ENCODE measurements around the gene CAMP. TPM values are rescaled to one million over a fixed set of nuclear protein-coding genes. Genes with fewer than 3 reads are reported as not detected.

CAMP gene
- total RNA-seq, 2 experiments from 2014 or later, result not detected

DNA sequence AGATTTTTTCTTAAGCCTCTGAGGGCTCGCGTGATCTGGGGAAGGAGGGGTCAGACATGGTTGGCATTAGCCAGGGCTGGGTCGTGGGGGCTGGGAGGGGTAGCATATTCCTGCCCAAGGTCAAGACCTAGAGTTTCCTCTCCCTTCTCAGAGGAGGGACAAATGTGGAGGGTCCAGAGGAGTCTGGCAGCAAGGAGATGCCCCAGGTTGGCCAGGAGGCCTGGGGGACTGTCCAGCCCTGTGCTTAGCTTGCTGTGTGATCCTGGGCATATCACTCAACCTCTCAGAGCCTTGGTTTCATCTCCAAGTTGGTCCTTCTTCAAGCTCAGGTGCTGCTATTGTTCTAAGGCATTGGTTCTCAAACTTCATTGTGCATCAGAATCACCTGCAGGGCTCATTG lies 9.1 kb upstream of the CAMP start:
- ATAC-seq (no peak), DNase-seq (no peak)
- Mint-ChIP-seq H3K4me3 (no peak overlapping the region), H3K9me3 (ENCODE audit: low read depth) (no peaks in the 10 kb centered on the region), H3K36me3 (ENCODE audit: low read depth) (no peaks in the 10 kb centered on the region), H3K4me1 (no peaks in the 10 kb centered on the region), H3K27ac (no peak overlapping the region), H3K27me3 (no peaks in the 10 kb centered on the region)
- POLR2A ChIA-PET, result no interaction called here
- CTCF ChIA-PET, result no interaction called here
- intact Hi-C loops (cut with DNase I, micrococcal nuclease), result no loop called here

GRCh38 chr3:48215019-48215418 lies 8.3 kb upstream of the CAMP start:
- DNase-seq, result no peak
- no peaks in the 10 kb centered on the region for H3K4me1 Mint-ChIP-seq
- no peaks in the 10 kb centered on the region for H3K36me3 Mint-ChIP-seq (ENCODE audit: low read depth)
- no peak overlapping the region for H3K27ac Mint-ChIP-seq
- H3K9me3 Mint-ChIP-seq (ENCODE audit: low read depth), result no peaks in the 10 kb centered on the region
- no peak overlapping the region for H3K4me3 Mint-ChIP-seq
- ATAC-seq, result no peak
- POLR2A ChIA-PET, result no interaction called here
- CTCF ChIA-PET, result no interaction called here
- no peaks in the 10 kb centered on the region for H3K27me3 Mint-ChIP-seq
- intact Hi-C loops (cut with DNase I, micrococcal nuclease), result no loop called here

- no peaks in the 10 kb centered on the region for H3K4me1 Mint-ChIP-seq
- no peak overlapping the region for H3K27ac Mint-ChIP-seq
- ChIA-PET CTCF (no interaction called here), POLR2A (no interaction called here)
- DNase-seq (no peak), ATAC-seq (no peak)
- intact Hi-C loops (cut with DNase I, micrococcal nuclease), result no loop called here
- no peaks in the 10 kb centered on the region for H3K9me3 Mint-ChIP-seq (ENCODE audit: low read depth)
- H3K27me3 Mint-ChIP-seq, result no peaks in the 10 kb centered on the region
- no peaks in the 10 kb centered on the region for H3K36me3 Mint-ChIP-seq (ENCODE audit: low read depth)
- H3K4me3 Mint-ChIP-seq, result no peak overlapping the region
Measured at GRCh38 chr3:48215466-48215865, 7.8 kb upstream of the CAMP start.

- Mint-ChIP-seq H3K27me3 (no peaks in the 10 kb centered on the region), H3K9me3 (ENCODE audit: low read depth) (no peaks in the 10 kb centered on the region), H3K4me3 (no peak overlapping the region), H3K4me1 (no peaks in the 10 kb centered on the region), H3K36me3 (ENCODE audit: low read depth) (no peaks in the 10 kb centered on the region), H3K27ac (no peak overlapping the region)
- DNase-seq, result no peak
- intact Hi-C loops (cut with DNase I, micrococcal nuclease), result no loop called here
- no peak for ATAC-seq
- ChIA-PET CTCF (no interaction called here), POLR2A (no interaction called here)
Measured at GRCh38 chr3:48215876-48216275, 7.4 kb upstream of the CAMP start.

DNA sequence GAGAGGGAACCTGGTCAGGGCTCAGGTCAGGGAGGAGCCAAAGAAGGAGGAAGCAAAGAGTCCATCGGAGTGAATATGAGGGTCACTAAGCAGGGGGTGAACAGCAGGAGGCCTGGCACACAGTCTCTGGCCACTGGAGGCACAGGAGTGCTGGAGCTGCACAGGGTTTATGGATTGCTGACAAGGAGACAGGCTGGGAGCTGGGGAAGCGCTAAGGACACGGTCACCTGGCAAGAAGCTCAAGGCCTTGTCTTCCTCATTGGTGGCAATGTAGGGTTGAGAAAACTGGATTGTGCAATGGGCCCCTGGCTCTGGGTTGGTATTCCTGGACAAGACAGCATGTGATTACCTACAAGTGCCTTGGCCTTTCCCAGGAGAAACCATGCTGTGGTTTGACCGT lies 5.8 kb upstream of the CAMP start:
- Mint-ChIP-seq H3K4me1 (no peaks in the 10 kb centered on the region), H3K9me3 (ENCODE audit: low read depth) (no peaks in the 10 kb centered on the region), H3K4me3 (no peak overlapping the region), H3K27ac (no peak overlapping the region), H3K36me3 (ENCODE audit: low read depth) (no peaks in the 10 kb centered on the region), H3K27me3 (no peaks in the 10 kb centered on the region)
- POLR2A ChIA-PET, result no interaction called here
- CTCF ChIA-PET, result interaction anchor here (1.0 kb wide), 1 partner anchor 10 kb away, joined by 4 read pairs; no protein-coding TSS in a partner anchor
- intact Hi-C loops (cut with DNase I, micrococcal nuclease), result no loop called here
- no peak for DNase-seq
- no peak for ATAC-seq

DNA sequence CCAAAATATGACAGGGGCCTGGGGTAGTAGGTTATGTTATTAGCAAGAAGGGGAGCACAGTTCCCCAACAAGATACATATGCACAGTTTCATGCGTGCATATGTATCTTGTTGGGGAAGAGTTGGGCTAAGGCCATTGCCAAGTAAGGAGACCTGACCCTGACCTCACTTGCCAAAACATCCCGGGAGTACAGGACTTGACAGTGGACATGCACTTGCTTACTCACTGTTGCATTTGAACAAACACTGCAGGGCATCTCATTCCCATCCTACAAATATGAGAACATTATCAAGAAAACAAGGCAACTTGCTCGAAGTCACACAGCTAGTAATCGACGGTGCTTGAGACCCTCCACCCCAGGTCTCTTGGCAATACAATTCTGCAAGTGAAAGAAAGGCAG lies 4.8 kb upstream of the CAMP start:
- H3K4me1 Mint-ChIP-seq, result no peaks in the 10 kb centered on the region

DNA sequence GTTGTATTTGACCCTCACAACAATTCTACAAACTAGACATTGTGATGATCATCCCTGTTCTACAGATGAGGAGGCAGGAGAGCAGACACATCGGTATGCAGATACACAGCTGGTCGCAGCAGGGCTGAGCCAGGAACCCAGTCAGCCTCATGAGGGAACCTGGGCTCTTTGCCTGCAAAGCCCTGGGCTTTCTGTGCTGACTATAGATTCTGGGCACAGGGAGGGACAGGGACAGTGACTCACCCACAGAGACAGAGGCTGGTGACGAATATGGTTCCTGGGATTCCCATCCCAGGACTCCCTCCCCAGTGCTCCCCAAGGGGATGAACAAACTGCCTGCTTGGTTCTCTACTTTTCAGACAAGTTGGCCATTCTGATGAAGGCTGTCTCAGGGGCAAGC lies 3.8 kb upstream of the CAMP start:
- Mint-ChIP-seq H3K36me3 (ENCODE audit: low read depth) (no peaks in the 10 kb centered on the region), H3K9me3 (ENCODE audit: low read depth) (no peaks in the 10 kb centered on the region), H3K27me3 (no peaks in the 10 kb centered on the region), H3K27ac (no peak overlapping the region), H3K4me1 (no peaks in the 10 kb centered on the region), H3K4me3 (no peak overlapping the region)
- ChIA-PET CTCF (interaction anchor here (0.5 kb wide), 1 partner anchor 124 kb away, joined by 3 read pairs; no protein-coding TSS in a partner anchor), POLR2A (no interaction called here)
- intact Hi-C loops (cut with DNase I, micrococcal nuclease), result no loop called here
- DNase-seq (no peak), ATAC-seq (no peak)

More for the DNA sequence above, 4.8 kb upstream of the CAMP start:
- Mint-ChIP-seq H3K36me3 (ENCODE audit: low read depth) (no peaks in the 10 kb centered on the region), H3K27me3 (no peaks in the 10 kb centered on the region), H3K9me3 (ENCODE audit: low read depth) (no peaks in the 10 kb centered on the region), H3K4me3 (no peak overlapping the region), H3K27ac (no peak overlapping the region)
- DNase-seq (no peak), ATAC-seq (no peak)
- ChIA-PET POLR2A (no interaction called here), CTCF (interaction anchor here (0.9 kb wide), 1 partner anchor 45 kb away, joined by 4 read pairs; no protein-coding TSS in a partner anchor)
- intact Hi-C loops (cut with DNase I, micrococcal nuclease), result no loop called here

- CTCF ChIA-PET, result interaction anchor here (0.5 kb wide), 1 partner anchor 27 kb away, joined by 3 read pairs; no protein-coding TSS in a partner anchor
Measured at GRCh38 chr3:48220746-48221145, 2.5 kb upstream of the CAMP start.

DNA sequence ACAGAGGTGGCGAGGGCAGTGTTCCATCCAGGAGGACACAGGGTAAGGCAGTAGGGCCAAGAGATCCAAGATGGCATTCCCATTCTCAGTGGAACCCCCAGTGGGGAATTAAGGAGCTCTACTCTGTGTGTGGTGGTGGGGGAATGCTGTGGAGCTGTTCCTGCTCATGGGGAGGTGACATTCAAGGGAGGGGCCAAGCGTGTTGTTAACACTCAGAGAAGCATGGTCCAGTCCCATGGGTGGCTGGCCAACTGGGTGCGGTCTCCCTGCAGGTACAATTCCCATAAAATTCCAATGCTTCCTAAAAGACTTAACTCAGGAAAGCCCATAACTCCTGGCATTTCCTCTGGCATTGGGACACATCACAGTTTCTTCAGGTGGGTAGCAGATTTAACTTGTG lies 2.3 kb downstream of the CAMP start:
- no peak overlapping the region for H3K27ac Mint-ChIP-seq
- DNase-seq (no peak), ATAC-seq (no peak)
- no peaks in the 10 kb centered on the region for H3K9me3 Mint-ChIP-seq (ENCODE audit: low read depth)
- H3K4me1 Mint-ChIP-seq, result peaks cover 4% of the 10 kb centered on the region
- H3K36me3 Mint-ChIP-seq (ENCODE audit: low read depth), result no peaks in the 10 kb centered on the region
- ChIA-PET POLR2A (no interaction called here), CTCF (no interaction called here)
- peaks cover 2% of the 10 kb centered on the region for H3K27me3 Mint-ChIP-seq
- no peak overlapping the region for H3K4me3 Mint-ChIP-seq
- intact Hi-C loops (cut with DNase I, micrococcal nuclease), result no loop called here

More at GRCh38 chr3:48220746-48221145, 2.5 kb upstream of the CAMP start:
- Mint-ChIP-seq H3K4me3 (no peak overlapping the region), H3K27me3 (no peaks in the 10 kb centered on the region), H3K27ac (no peak overlapping the region), H3K9me3 (ENCODE audit: low read depth) (no peaks in the 10 kb centered on the region), H3K36me3 (ENCODE audit: low read depth) (no peaks in the 10 kb centered on the region), H3K4me1 (no peaks in the 10 kb centered on the region)
- DNase-seq (no peak), ATAC-seq (no peak)
- intact Hi-C loops (cut with DNase I, micrococcal nuclease), result no loop called here
- POLR2A ChIA-PET, result no interaction called here

DNA sequence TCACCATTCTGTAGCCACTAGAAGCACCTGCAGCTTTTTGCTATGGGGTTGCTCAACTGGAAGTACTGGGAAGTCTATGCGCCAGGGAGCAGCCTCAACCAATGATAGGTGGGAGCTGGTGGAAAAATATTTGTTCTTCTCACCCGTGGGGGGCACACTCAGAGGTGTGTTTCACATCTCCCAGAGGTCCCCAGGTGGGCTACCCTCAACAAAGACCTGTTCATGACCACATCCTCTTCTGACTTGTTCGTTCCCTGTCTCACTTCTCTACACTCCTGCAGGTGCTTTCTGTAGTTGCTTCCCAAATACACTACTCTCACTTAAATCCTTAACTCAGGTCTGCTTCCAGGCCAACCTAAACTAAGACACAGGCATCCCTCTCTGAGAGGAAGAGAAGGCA lies 3.6 kb downstream of the CAMP start:
- peaks cover 4% of the 10 kb centered on the region for H3K4me1 Mint-ChIP-seq
- DNase-seq (no peak), ATAC-seq (no peak)
- no peak overlapping the region for H3K27ac Mint-ChIP-seq
- intact Hi-C loops (cut with DNase I, micrococcal nuclease), result no loop called here
- H3K9me3 Mint-ChIP-seq (ENCODE audit: low read depth), result no peaks in the 10 kb centered on the region
- ChIA-PET CTCF (interaction anchor here (0.7 to 1.2 kb wide), 4 partner anchors 9 to 212 kb away, joined by 3 to 5 read pairs (median 4); partner anchors contain the start of gene CCDC51), POLR2A (no interaction called here)
- H3K27me3 Mint-ChIP-seq, result peaks cover 2% of the 10 kb centered on the region
- H3K36me3 Mint-ChIP-seq (ENCODE audit: low read depth), result no peaks in the 10 kb centered on the region
- H3K4me3 Mint-ChIP-seq, result no peak overlapping the region

- DNase-seq (no peak), ATAC-seq (no peak)
- Mint-ChIP-seq H3K4me1 (peaks cover 7% of the 10 kb centered on the region), H3K4me3 (no peak overlapping the region), H3K36me3 (ENCODE audit: low read depth) (no peaks in the 10 kb centered on the region), H3K9me3 (ENCODE audit: low read depth) (no peaks in the 10 kb centered on the region), H3K27ac (no peak overlapping the region), H3K27me3 (peaks cover 3% of the 10 kb centered on the region)
- intact Hi-C loops (cut with DNase I, micrococcal nuclease), result loop anchor here (1.0 to 2.0 kb wide), 2 partner anchors 204 to 317 kb away; no protein-coding TSS in a partner anchor
- CTCF ChIA-PET, result interaction anchor here (0.7 to 8.1 kb wide), 4 partner anchors 8 to 559 kb away, joined by 3 to 56 read pairs (median 4); partner anchors contain the start of genes CCDC51, TMA7 and ZNF589
- POLR2A ChIA-PET, result no interaction called here
Measured at GRCh38 chr3:48232232-48232631, 8.9 kb downstream of the CAMP start.

- Mint-ChIP-seq H3K4me1 (peaks cover 6% of the 10 kb centered on the region), H3K4me3 (no peak overlapping the region), H3K27ac (no peak overlapping the region), H3K9me3 (ENCODE audit: low read depth) (no peaks in the 10 kb centered on the region), H3K27me3 (peaks cover 2% of the 10 kb centered on the region), H3K36me3 (ENCODE audit: low read depth) (no peaks in the 10 kb centered on the region)
- ATAC-seq (peak; percentile 98), DNase-seq (peak; percentile 81)
- ChIA-PET CTCF (interaction anchor here (0.7 to 8.1 kb wide), 4 partner anchors 8 to 558 kb away, joined by 3 to 56 read pairs (median 4); partner anchors contain the start of genes CCDC51, TMA7 and ZNF589), POLR2A (no interaction called here)
- intact Hi-C loops (cut with DNase I, micrococcal nuclease), result loop anchor here (1.0 to 2.0 kb wide), 2 partner anchors 204 to 316 kb away; no protein-coding TSS in a partner anchor
Measured at GRCh38 chr3:48232734-48233133, 9.4 kb downstream of the CAMP start.

Data from activated CD4-positive, alpha-beta T cell treated with anti-CD3 and anti-CD28 coated beads for 36 hours (primary cell).